K562 (cell line): ENCODE measurements around the gene LBHD2. TPM values are rescaled to one million over a fixed set of nuclear protein-coding genes. Genes with fewer than 3 reads are reported as not detected.

Experiments used
- DIDO1 ChIP-seq: fragments of 450-650 bp; IDR thresholded peaks from 2 replicates; pipeline ENCODE4 v1.6.1; 2016; ENCODE audit warnings: low read depth, missing biosample characterization, missing genetic modification characterization
- DPF2 ChIP-seq: fragments of 450-650 bp; IDR thresholded peaks from 2 replicates; pipeline ENCODE4 v1.6.1; 2016
- MYC ChIP-seq, 2 experiments: fragments of 250-450 bp in 1 of 2; sonication (Bioruptor Pico) in 1 of 2; IDR thresholded peaks; 2 replicates each; pipeline versions ENCODE4 v1.5.1 to v1.6.1; 2012 to 2021; ENCODE audit warnings: low read depth in 2 of 2, borderline replicate concordance in 1 of 2, improper control_type of control experiment in 1 of 2, low read length in 1 of 2, mild to moderate bottlenecking in 1 of 2, moderate library complexity in 1 of 2
- PHTF2 ChIP-seq: fragments of 250-450 bp; sonication (Bioruptor Pico); IDR thresholded peaks from 2 replicates; pipeline ENCODE4 v1.5.0; 2021; ENCODE audit warnings: mild to moderate bottlenecking
- PTBP1 ChIP-seq: fragments of 200-400 bp; formaldehyde crosslinking; IDR thresholded peaks from 2 replicates; pipeline ENCODE4 v1.6.1; 2017; ENCODE audit warnings: low read depth, low read length
- RFX7 ChIP-seq: fragments of 250-450 bp; sonication (Bioruptor Pico); IDR thresholded peaks from 2 replicates; pipeline ENCODE4 v1.5.1; 2021; ENCODE audit warnings: mild to moderate bottlenecking
- SIN3A ChIP-seq, 2 experiments: fragments of 150-350 bp in 1 of 2; IDR thresholded peaks; 2 replicates each; pipeline ENCODE4 v1.6.1; 2011 to 2016; ENCODE audit warnings: borderline replicate concordance in 2 of 2, low read depth in 2 of 2, low read length in 2 of 2, mild to moderate bottlenecking in 2 of 2, moderate library complexity in 2 of 2; ENCODE audit not compliant: control insufficient read depth in 1 of 2
- TFAP4 ChIP-seq: sonication (generic); formaldehyde crosslinking; IDR thresholded peaks from 2 replicates; pipeline ENCODE4 v1.8.0; 2022; ENCODE audit warnings: missing genetic modification reagents, mild to moderate bottlenecking, moderate library complexity, borderline replicate concordance
- ZBTB17 ChIP-seq: fragments of 450-650 bp; formaldehyde crosslinking; IDR thresholded peaks from 2 replicates; pipeline ENCODE4 v1.4.0; 2020; ENCODE audit warnings: mild to moderate bottlenecking
- polyA plus RNA-seq, 8 experiments: library from polyadenylated mRNA; depleted of rRNA in 4 of 8; stranded (reverse) in 5 of 8; unstranded in 3 of 8; fragments of >200 nt; fragmentation: Nextera tagmentation in 2 of 8; fragmentation: Illumina TruSeq in 1 of 8; extraction: Ambion mirVana in 2 of 8; extraction: Trizol in 1 of 8; gene quantifications; 2 replicates each; pipeline versions ENCODE4 v1.2.1 to v1.2.3, GENCODE V29; 2011 to 2014; ENCODE audit warnings: inconsistent platforms in 1 of 8, missing spikeins in 1 of 8
- total RNA-seq, 7 experiments: library from RNA; depleted of rRNA in 6 of 7; stranded (reverse); fragments of >200 nt in 6 of 7; fragmentation: Illumina TruSeq in 2 of 7; extraction: Trizol in 2 of 7; gene quantifications; 2 replicates each; pipeline versions ENCODE4 v1.2.1 to v1.2.3, GENCODE V29; 2011 to 2021; ENCODE audit warnings: low replicate concordance in 1 of 7
- TF ChIP-seq, protein P1 (sequence below): fragments of 450-650 bp; IDR thresholded peaks from 2 replicates; pipeline ENCODE4 v1.6.1; 2016; ENCODE audit warnings: mild to moderate bottlenecking, moderate library complexity

Gene LBHD2
- total and polyA plus RNA-seq, 9 of the 15 experiments (the other 6 are each of a cell fraction or from before 2014, with no cell fraction given) = not detected

GRCh38 chr14:103136388-103137271 is 52.6 kb downstream of the LBHD2 start (continued):
- TF ChIP-seq, protein P1, sequence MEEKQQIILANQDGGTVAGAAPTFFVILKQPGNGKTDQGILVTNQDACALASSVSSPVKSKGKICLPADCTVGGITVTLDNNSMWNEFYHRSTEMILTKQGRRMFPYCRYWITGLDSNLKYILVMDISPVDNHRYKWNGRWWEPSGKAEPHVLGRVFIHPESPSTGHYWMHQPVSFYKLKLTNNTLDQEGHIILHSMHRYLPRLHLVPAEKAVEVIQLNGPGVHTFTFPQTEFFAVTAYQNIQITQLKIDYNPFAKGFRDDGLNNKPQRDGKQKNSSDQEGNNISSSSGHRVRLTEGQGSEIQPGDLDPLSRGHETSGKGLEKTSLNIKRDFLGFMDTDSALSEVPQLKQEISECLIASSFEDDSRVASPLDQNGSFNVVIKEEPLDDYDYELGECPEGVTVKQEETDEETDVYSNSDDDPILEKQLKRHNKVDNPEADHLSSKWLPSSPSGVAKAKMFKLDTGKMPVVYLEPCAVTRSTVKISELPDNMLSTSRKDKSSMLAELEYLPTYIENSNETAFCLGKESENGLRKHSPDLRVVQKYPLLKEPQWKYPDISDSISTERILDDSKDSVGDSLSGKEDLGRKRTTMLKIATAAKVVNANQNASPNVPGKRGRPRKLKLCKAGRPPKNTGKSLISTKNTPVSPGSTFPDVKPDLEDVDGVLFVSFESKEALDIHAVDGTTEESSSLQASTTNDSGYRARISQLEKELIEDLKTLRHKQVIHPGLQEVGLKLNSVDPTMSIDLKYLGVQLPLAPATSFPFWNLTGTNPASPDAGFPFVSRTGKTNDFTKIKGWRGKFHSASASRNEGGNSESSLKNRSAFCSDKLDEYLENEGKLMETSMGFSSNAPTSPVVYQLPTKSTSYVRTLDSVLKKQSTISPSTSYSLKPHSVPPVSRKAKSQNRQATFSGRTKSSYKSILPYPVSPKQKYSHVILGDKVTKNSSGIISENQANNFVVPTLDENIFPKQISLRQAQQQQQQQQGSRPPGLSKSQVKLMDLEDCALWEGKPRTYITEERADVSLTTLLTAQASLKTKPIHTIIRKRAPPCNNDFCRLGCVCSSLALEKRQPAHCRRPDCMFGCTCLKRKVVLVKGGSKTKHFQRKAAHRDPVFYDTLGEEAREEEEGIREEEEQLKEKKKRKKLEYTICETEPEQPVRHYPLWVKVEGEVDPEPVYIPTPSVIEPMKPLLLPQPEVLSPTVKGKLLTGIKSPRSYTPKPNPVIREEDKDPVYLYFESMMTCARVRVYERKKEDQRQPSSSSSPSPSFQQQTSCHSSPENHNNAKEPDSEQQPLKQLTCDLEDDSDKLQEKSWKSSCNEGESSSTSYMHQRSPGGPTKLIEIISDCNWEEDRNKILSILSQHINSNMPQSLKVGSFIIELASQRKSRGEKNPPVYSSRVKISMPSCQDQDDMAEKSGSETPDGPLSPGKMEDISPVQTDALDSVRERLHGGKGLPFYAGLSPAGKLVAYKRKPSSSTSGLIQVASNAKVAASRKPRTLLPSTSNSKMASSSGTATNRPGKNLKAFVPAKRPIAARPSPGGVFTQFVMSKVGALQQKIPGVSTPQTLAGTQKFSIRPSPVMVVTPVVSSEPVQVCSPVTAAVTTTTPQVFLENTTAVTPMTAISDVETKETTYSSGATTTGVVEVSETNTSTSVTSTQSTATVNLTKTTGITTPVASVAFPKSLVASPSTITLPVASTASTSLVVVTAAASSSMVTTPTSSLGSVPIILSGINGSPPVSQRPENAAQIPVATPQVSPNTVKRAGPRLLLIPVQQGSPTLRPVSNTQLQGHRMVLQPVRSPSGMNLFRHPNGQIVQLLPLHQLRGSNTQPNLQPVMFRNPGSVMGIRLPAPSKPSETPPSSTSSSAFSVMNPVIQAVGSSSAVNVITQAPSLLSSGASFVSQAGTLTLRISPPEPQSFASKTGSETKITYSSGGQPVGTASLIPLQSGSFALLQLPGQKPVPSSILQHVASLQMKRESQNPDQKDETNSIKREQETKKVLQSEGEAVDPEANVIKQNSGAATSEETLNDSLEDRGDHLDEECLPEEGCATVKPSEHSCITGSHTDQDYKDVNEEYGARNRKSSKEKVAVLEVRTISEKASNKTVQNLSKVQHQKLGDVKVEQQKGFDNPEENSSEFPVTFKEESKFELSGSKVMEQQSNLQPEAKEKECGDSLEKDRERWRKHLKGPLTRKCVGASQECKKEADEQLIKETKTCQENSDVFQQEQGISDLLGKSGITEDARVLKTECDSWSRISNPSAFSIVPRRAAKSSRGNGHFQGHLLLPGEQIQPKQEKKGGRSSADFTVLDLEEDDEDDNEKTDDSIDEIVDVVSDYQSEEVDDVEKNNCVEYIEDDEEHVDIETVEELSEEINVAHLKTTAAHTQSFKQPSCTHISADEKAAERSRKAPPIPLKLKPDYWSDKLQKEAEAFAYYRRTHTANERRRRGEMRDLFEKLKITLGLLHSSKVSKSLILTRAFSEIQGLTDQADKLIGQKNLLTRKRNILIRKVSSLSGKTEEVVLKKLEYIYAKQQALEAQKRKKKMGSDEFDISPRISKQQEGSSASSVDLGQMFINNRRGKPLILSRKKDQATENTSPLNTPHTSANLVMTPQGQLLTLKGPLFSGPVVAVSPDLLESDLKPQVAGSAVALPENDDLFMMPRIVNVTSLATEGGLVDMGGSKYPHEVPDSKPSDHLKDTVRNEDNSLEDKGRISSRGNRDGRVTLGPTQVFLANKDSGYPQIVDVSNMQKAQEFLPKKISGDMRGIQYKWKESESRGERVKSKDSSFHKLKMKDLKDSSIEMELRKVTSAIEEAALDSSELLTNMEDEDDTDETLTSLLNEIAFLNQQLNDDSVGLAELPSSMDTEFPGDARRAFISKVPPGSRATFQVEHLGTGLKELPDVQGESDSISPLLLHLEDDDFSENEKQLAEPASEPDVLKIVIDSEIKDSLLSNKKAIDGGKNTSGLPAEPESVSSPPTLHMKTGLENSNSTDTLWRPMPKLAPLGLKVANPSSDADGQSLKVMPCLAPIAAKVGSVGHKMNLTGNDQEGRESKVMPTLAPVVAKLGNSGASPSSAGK = peak; percentile 80
- no peak for TF ChIP-seq DIDO1 (tag)
- peak; percentile 45; the same call in 1 of the 2 replicates for TF ChIP-seq MYC (IDR thresholded peaks at IDR 0.05; ENCODE audit: low read depth, low read length)
- no peak for TF ChIP-seq MYC (CRISPR knock-in tag; IDR thresholded peaks at IDR 0.05; ENCODE audit: borderline replicate concordance, low read depth)
- peak; percentile 69 for TF ChIP-seq DPF2
- TF ChIP-seq ZBTB17 (CRISPR knock-in tag) = 0 out of 2 replicates have a peak, but pooled peaks have one; percentile 39
- TF ChIP-seq PHTF2 (CRISPR knock-in tag) = no peak
- TF ChIP-seq SIN3A (IDR thresholded peaks at IDR 0.05; ENCODE audit: borderline replicate concordance in 2 of 2, control insufficient read depth in 1 of 2, low read depth in 2 of 2, low read length in 2 of 2) = no peak
- peak; percentile 61; the same call in 1 of the 2 replicates for TF ChIP-seq TFAP4 (CRISPR knock-in tag)
- no peak for TF ChIP-seq RFX7 (CRISPR knock-in tag)
- TF ChIP-seq PTBP1 = no peak
